ENCODE results near the gene GTSF1L. TPM values are rescaled to one million over a fixed set of nuclear protein-coding genes. Genes with fewer than 3 reads are reported as not detected.

Gene GTSF1L
- total and polyA plus RNA-seq, 9 of the 15 experiments (the other 6 are each of a cell fraction or from before 2014, with no cell fraction given), result not detected

- TF ChIP-seq E2F1 (CRISPR knock-in tag; IDR thresholded peaks at IDR 0.05) (no peak), ZNF124 (CRISPR knock-in tag; IDR thresholded peaks at IDR 0.05) (no peak), NCOA6 (IDR thresholded peaks at IDR 0.05) (peak; percentile 36; the same call in 1 of the 2 replicates), YY1 (IDR thresholded peaks at IDR 0.05; ENCODE audit: borderline replicate concordance in 1 of 3, control insufficient read depth in 1 of 3, extremely low read depth in 1 of 3, insufficient read depth in 3 of 3, insufficient read length in 1 of 3, insufficient replicate concordance in 2 of 3, low read depth in 1 of 3, low read length in 2 of 3) (no peak), USF2 (CRISPR knock-in tag; IDR thresholded peaks at IDR 0.05) (no peak), ETV1 (tag; conservative IDR thresholded peaks at IDR 0.05; ENCODE audit: low read depth) (no peak), CCAR2 (IDR thresholded peaks at IDR 0.05; ENCODE audit: low read depth, low read length) (no peak), DDX20 (tag; IDR thresholded peaks at IDR 0.05; ENCODE audit: low read depth) (no peak), SIN3B (IDR thresholded peaks at IDR 0.05; ENCODE audit: low read depth) (no peak), USF1 (CRISPR knock-in tag; IDR thresholded peaks at IDR 0.05) (no peak), GATAD2A (IDR thresholded peaks at IDR 0.05) (peak; percentile 69), ZNF354B (CRISPR knock-in tag; IDR thresholded peaks at IDR 0.05) (no peak), ERF (CRISPR knock-in tag; IDR thresholded peaks at IDR 0.05) (no peak), PTBP1 (IDR thresholded peaks at IDR 0.05; ENCODE audit: low read depth, low read length) (no peak), ZFP1 (CRISPR knock-in tag; IDR thresholded peaks at IDR 0.05) (no peak), KDM5B (IDR thresholded peaks at IDR 0.05; ENCODE audit: insufficient replicate concordance, low read depth, low read length) (no peak), ZNF398 (CRISPR knock-in tag; IDR thresholded peaks at IDR 0.05) (no peak), ELF1 (tag; IDR thresholded peaks at IDR 0.05) (no peak), BRF1 (IDR thresholded peaks at IDR 0.05; ENCODE audit: borderline replicate concordance, extremely low read depth, insufficient read length) (no peak), CBX5 (IDR thresholded peaks at IDR 0.05; ENCODE audit: borderline replicate concordance, low read depth) (no peak), NR0B1 (IDR thresholded peaks at IDR 0.05; ENCODE audit: partially characterized antibody) (no peak), ZNF239 (CRISPR knock-in tag; IDR thresholded peaks at IDR 0.05) (no peak), PML (IDR thresholded peaks at IDR 0.05; ENCODE audit: low read length) (peak; percentile 90), IFI16 (CRISPR knock-in tag; IDR thresholded peaks at IDR 0.05) (no peak)
These were observed 35.7 kb downstream of the GTSF1L start (continued) for GRCh38 chr20:43690943-43691598.
